OCI-LY3 (cell line): ENCODE measurements around the gene KRCC1.
A peak's percentile ranks its signal among the peaks of the same experiment; 100 is the strongest.

Source experiments
- H2AFZ ChIP-seq: fragments of 200-600, 300-600 bp; shearing (Covaris generic); 2 replicates; pipeline ENCODE4 v1.6.0; 2014; ENCODE audit warnings: antibody characterized with exemption, low read depth, low read length
- H3K27ac ChIP-seq: fragments of 200-600, 300-600 bp; sonication (generic); 2 replicates; pipeline ENCODE4 v1.5.1; 2014; ENCODE audit warnings: mild to moderate bottlenecking, low read length, moderate library complexity, mixed read lengths
- H3K27me3 ChIP-seq: fragments of 200-600, 300-600 bp; sonication (generic); 2 replicates; pipeline ENCODE4 v1.6.1; 2014; ENCODE audit warnings: low read depth, low read length, mixed read lengths
- H3K36me3 ChIP-seq: fragments of 200-600, 300-600 bp; sonication (generic); replicated peaks from 2 replicates; pipeline ENCODE3; 2014; ENCODE audit warnings: low read depth, low read length, mixed read lengths
- H3K4me1 ChIP-seq: fragments of 300-600, 200-600 bp; sonication (generic); 2 replicates; pipeline ENCODE4 v1.6.1; 2014; ENCODE audit warnings: low read length, mixed read lengths
- H3K4me2 ChIP-seq: fragments of 200-600, 300-600 bp; sonication (generic); 2 replicates; pipeline ENCODE4 v1.6.1; 2014; ENCODE audit warnings: low read length, mixed read lengths
- H3K4me3 ChIP-seq: fragments of 300-600, 200-600 bp; sonication (generic); 2 replicates; pipeline ENCODE4 v1.5.1; 2014; ENCODE audit warnings: antibody characterized with exemption, mild to moderate bottlenecking, low read length, moderate library complexity
- H3K79me2 ChIP-seq: fragments of 300-600, 200-600 bp; shearing (Covaris generic); 2 replicates; pipeline ENCODE4 v1.6.1; 2014; ENCODE audit warnings: mild to moderate bottlenecking, low read length, mixed read lengths
- H3K9ac ChIP-seq: fragments of 300-600, 200-600 bp; shearing (Covaris generic); 2 replicates; pipeline ENCODE4 v1.6.0; 2014; ENCODE audit warnings: mild to moderate bottlenecking, low read length, moderate library complexity
- H3K9me3 ChIP-seq: fragments of 200-600, 300-600 bp; shearing (Covaris generic); 2 replicates; pipeline ENCODE4 v1.6.1; 2014; ENCODE audit warnings: low read length, mixed read lengths; ENCODE audit not compliant: insufficient read depth
- H4K20me1 ChIP-seq: fragments of 200-600, 300-600 bp; sonication (generic); 2 replicates; pipeline ENCODE4 v1.6.1; 2016; ENCODE audit warnings: low read length, mixed read lengths; ENCODE audit not compliant: insufficient read depth
- CTCF ChIP-seq: fragments of 200-600, 300-600 bp; sonication (generic); IDR thresholded peaks from 2 replicates; pipeline ENCODE4 v1.5.1; 2014; ENCODE audit warnings: antibody characterized with exemption, low read length, low read depth
- EZH2phosphoT487 ChIP-seq: fragments of 200-600 bp; shearing (Covaris generic); IDR thresholded peaks from 2 replicates; pipeline ENCODE4 v1.6.1; 2018; ENCODE audit warnings: antibody characterized with exemption, mixed run types, low read depth

The KRCC1 gene

GRCh38 chr2:88053934-88054781 is 1.4 kb downstream of the KRCC1 start:
- Histone ChIP-seq H3K4me2 (peak overlapping the region; percentile 88), H4K20me1 (no peaks in the 10 kb centered on the region), H3K9me3 (no peaks in the 10 kb centered on the region), H3K36me3 (peaks cover 19% of the 10 kb centered on the region), H2AFZ (no peak overlapping the region), H3K27me3 (no peaks in the 10 kb centered on the region), H3K79me2 (peaks cover 27% of the 10 kb centered on the region), H3K4me1 (peaks cover 24% of the 10 kb centered on the region), H3K27ac (no peak overlapping the region), H3K4me3 (peak overlapping the region; percentile 96), H3K9ac (peak overlapping the region; percentile 99)
- TF ChIP-seq EZH2phosphoT487 (no peak), CTCF (no peak)

DNA sequence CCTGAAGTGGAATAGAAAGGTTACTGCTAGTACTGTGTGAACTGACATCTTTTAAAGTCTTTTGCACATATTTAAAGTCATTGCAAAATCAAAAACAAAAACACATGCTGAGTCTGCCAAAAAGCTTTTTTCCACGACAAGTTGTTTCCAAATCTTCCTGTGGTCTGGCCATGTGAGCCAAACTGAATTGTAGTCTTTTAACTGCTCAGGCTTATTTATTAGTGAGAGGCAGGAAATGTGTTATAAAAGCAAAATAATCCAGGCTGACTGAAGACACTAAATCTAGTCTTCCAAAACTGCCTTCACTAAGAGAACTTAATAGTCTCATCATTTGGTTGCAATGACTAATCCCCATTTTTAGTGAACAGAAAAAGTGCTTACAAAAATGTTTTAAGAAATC is 2.3 kb downstream of the KRCC1 start:
- no peaks in the 10 kb centered on the region for H4K20me1 ChIP-seq
- H3K4me1 ChIP-seq, result peaks cover 24% of the 10 kb centered on the region
- H3K4me3 ChIP-seq, result no peak overlapping the region
- H3K9me3 ChIP-seq, result no peaks in the 10 kb centered on the region
- no peak overlapping the region for H3K4me2 ChIP-seq
- H3K9ac ChIP-seq, result no peak overlapping the region
- H3K27ac ChIP-seq, result no peak overlapping the region
- no peaks in the 10 kb centered on the region for H3K27me3 ChIP-seq
- H2AFZ ChIP-seq, result no peak overlapping the region
- H3K36me3 ChIP-seq, result peaks cover 19% of the 10 kb centered on the region
- TF ChIP-seq EZH2phosphoT487, result no peak
- TF ChIP-seq CTCF, result no peak
- peaks cover 27% of the 10 kb centered on the region for H3K79me2 ChIP-seq

DNA sequence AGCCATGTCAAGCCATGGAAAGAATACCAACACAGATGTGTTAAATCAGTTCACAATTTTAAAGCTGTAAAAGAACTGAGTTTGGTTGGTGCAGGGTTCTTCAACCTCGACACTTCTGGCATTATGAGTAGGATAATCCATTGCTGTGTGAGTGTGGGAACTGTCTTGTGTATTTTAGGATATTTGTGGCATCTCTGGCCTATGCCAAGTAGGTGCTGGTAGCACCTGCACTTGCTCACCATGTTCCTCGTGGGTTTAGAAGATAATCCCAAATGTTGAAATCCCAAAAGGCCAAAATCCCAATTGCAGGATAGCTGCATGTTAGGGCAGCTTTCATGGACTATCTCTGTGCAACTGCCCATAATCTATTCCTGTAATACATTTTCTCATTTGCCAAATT is 3.8 kb downstream of the KRCC1 start:
- no peak overlapping the region for H3K4me3 ChIP-seq
- H3K9ac ChIP-seq, result no peak overlapping the region
- no peak overlapping the region for H2AFZ ChIP-seq
- H3K36me3 ChIP-seq, result peaks cover 19% of the 10 kb centered on the region
- H3K79me2 ChIP-seq, result peaks cover 27% of the 10 kb centered on the region
- no peaks in the 10 kb centered on the region for H3K27me3 ChIP-seq
- no peaks in the 10 kb centered on the region for H3K9me3 ChIP-seq
- no peaks in the 10 kb centered on the region for H4K20me1 ChIP-seq
- no peak overlapping the region for H3K4me2 ChIP-seq
- TF ChIP-seq EZH2phosphoT487 (no peak), CTCF (no peak)
- no peak overlapping the region for H3K27ac ChIP-seq
- peaks cover 18% of the 10 kb centered on the region for H3K4me1 ChIP-seq

GRCh38 chr2:88049622-88050021 is 6.0 kb downstream of the KRCC1 start:
- H3K27me3 ChIP-seq, result no peaks in the 10 kb centered on the region
- H3K4me3 ChIP-seq, result no peak overlapping the region
- H3K27ac ChIP-seq, result no peak overlapping the region
- TF ChIP-seq CTCF (no peak), EZH2phosphoT487 (no peak)
- no peaks in the 10 kb centered on the region for H4K20me1 ChIP-seq
- H3K4me2 ChIP-seq, result no peak overlapping the region
- H2AFZ ChIP-seq, result no peak overlapping the region
- H3K36me3 ChIP-seq, result peaks cover 19% of the 10 kb centered on the region
- peaks cover 17% of the 10 kb centered on the region for H3K79me2 ChIP-seq
- H3K9ac ChIP-seq, result no peak overlapping the region
- peaks cover 8% of the 10 kb centered on the region for H3K4me1 ChIP-seq
- no peaks in the 10 kb centered on the region for H3K9me3 ChIP-seq
